Mucosa of rectum (tissue), 2 donors: ENCODE data around the gene MST1R.
"Not testable (repeated sequence)": the region's sequence is repeated elsewhere in the genome, so short reads cannot be mapped to it uniquely, and the experiment has no call there.

Experiments
- H3K27ac ChIP-seq, 2 donors: one replicate each; pipeline ENCODE4 v1.7.0; 2013; ENCODE audit warnings: inconsistent platforms in 2 of 2, low read depth in 2 of 2, low read length in 2 of 2
- H3K27me3 ChIP-seq, 2 donors: one replicate each; pipeline ENCODE4 v1.7.0; 2013; ENCODE audit warnings: low read length in 2 of 2; ENCODE audit not compliant: control insufficient read depth in 2 of 2, insufficient read depth in 2 of 2
- H3K36me3 ChIP-seq, 2 donors: one replicate each; pipeline ENCODE4 v1.7.0; 2013; ENCODE audit warnings: low read length in 2 of 2; ENCODE audit not compliant: control insufficient read depth in 2 of 2, insufficient read depth in 2 of 2
- H3K4me1 ChIP-seq, 2 donors: one replicate each; pipeline ENCODE4 v1.7.0; 2013; ENCODE audit warnings: low read length in 2 of 2, mild to moderate bottlenecking in 1 of 2; ENCODE audit not compliant: control insufficient read depth in 2 of 2, insufficient read depth in 2 of 2
- H3K4me3 ChIP-seq, 2 donors: one replicate each; pipeline ENCODE4 v1.7.0; 2013; ENCODE audit warnings: low read length in 2 of 2
- H3K9ac ChIP-seq, 2 donors: one replicate each; pipeline ENCODE4 v1.7.0; 2013; ENCODE audit warnings: low read length in 2 of 2, low read depth in 1 of 2, mild to moderate bottlenecking in 1 of 2
- H3K9me3 ChIP-seq, 2 donors: one replicate each; pipeline ENCODE4 v1.7.0; 2013; ENCODE audit warnings: low read length in 2 of 2; ENCODE audit not compliant: control insufficient read depth in 2 of 2
- donor health status: healthy.
- donor health status: Normal muscosa, but diverticular disease.

Gene MST1R

DNA sequence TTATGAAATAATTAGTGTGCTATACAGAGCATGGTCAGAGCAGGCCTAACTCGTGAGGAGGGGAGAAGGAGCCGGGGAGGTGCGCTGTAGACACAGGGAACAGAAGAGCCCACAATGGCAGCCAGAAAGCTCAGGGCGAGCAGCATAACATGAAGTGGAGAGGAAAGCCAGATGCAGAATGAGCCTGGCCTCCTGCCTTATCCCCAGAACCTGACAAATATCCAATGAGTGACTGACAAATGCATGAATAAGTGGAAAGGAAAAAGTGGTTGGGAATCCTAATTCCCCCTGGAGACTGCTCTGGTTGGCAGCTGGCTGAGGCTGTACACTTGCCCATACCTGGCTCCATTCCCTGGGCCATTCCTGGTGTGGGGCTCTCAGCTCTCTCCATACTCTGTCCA is 9.2 kb upstream of the MST1R start:
- H3K27me3 ChIP-seq, result no peaks in the 10 kb centered on the region
- H3K27ac ChIP-seq, result no peak overlapping the region
- peaks cover 5 to 14% of the 10 kb centered on the region in 2 donors for H3K36me3 ChIP-seq
- H3K4me3 ChIP-seq, result no peak overlapping the region
- H3K9me3 ChIP-seq, result no peaks in the 10 kb centered on the region
- peaks cover 0 to 2% of the 10 kb centered on the region in 2 donors for H3K4me1 ChIP-seq
- H3K9ac ChIP-seq, result no peak overlapping the region

- H3K27ac ChIP-seq, result no peak overlapping the region
- H3K36me3 ChIP-seq, result peaks cover 5 to 14% of the 10 kb centered on the region in 2 donors
- no peaks in the 10 kb centered on the region for H3K9me3 ChIP-seq
- H3K27me3 ChIP-seq, result no peaks in the 10 kb centered on the region
- H3K4me3 ChIP-seq, result no peak overlapping the region
- H3K4me1 ChIP-seq, result peaks cover 2 to 4% of the 10 kb centered on the region in 2 donors
- no peak overlapping the region for H3K9ac ChIP-seq
Measured at GRCh38 chr3:49911611-49912010, 7.9 kb upstream of the MST1R start.

GRCh38 chr3:49911124-49911420 is 7.4 kb upstream of the MST1R start:
- Histone ChIP-seq H3K9me3 (no peaks in the 10 kb centered on the region), H3K9ac (no peak overlapping the region), H3K4me1 (peaks cover 7 to 10% of the 10 kb centered on the region in 2 donors), H3K27me3 (no peaks in the 10 kb centered on the region), H3K4me3 (no peak overlapping the region), H3K36me3 (peaks cover 5 to 14% of the 10 kb centered on the region in 2 donors), H3K27ac (no peak overlapping the region)

GRCh38 chr3:49910409-49911123 is 6.9 kb upstream of the MST1R start:
- Histone ChIP-seq H3K27me3 (no peaks in the 10 kb centered on the region), H3K4me3 (no peak overlapping the region), H3K4me1 (peaks cover 12 to 14% of the 10 kb centered on the region in 2 donors), H3K9me3 (no peaks in the 10 kb centered on the region), H3K9ac (no peak overlapping the region), H3K36me3 (peaks cover 5 to 14% of the 10 kb centered on the region in 2 donors), H3K27ac (no peak overlapping the region)

- Histone ChIP-seq H3K4me3 (no peak overlapping the region), H3K4me1 (peaks cover 23 to 24% of the 10 kb centered on the region in 2 donors), H3K36me3 (peaks cover 5 to 14% of the 10 kb centered on the region in 2 donors), H3K9me3 (no peaks in the 10 kb centered on the region), H3K27ac (no peak overlapping the region), H3K9ac (no peak overlapping the region), H3K27me3 (no peaks in the 10 kb centered on the region)
Measured at GRCh38 chr3:49908373-49909199, 4.9 kb upstream of the MST1R start.

- Histone ChIP-seq H3K9me3 (no peaks in the 10 kb centered on the region), H3K9ac (peak overlapping the region; percentile 58 to 72), H3K36me3 (peaks cover 4 to 5% of the 10 kb centered on the region in 2 donors), H3K27me3 (no peaks in the 10 kb centered on the region), H3K4me3 (peak overlapping the region; percentile 55 to 71), H3K4me1 (peaks cover 40 to 44% of the 10 kb centered on the region in 2 donors), H3K27ac (peak overlapping the region; percentile 92 to 96)
Measured at GRCh38 chr3:49906073-49906743, 2.5 kb upstream of the MST1R start.

GRCh38 chr3:49904448-49904847 is 775 bp upstream of the MST1R start:
- not testable (repeated sequence) for H3K4me3 ChIP-seq, H3K9me3 ChIP-seq, H3K27me3 ChIP-seq, H3K36me3 ChIP-seq
- peak overlapping the region; percentile 24 to 92 for H3K9ac ChIP-seq
- H3K4me1 ChIP-seq, result peaks cover 53 to 58% of the 10 kb centered on the region in 2 donors
- H3K27ac ChIP-seq, result peak overlapping the region; percentile 82 to 92

- peak overlapping the region; percentile 75 to 92 for H3K9ac ChIP-seq
- H3K4me1 ChIP-seq, result peaks cover 59 to 69% of the 10 kb centered on the region in 2 donors
- peaks cover 7 to 11% of the 10 kb centered on the region in 2 donors for H3K36me3 ChIP-seq
- H3K27me3 ChIP-seq, result no peaks in the 10 kb centered on the region
- H3K27ac ChIP-seq, result peak overlapping the region; percentile 82 to 92
- peak overlapping the region; percentile 75 to 76 for H3K4me3 ChIP-seq
- H3K9me3 ChIP-seq, result no peaks in the 10 kb centered on the region
Measured at GRCh38 chr3:49902511-49903345, 945 bp downstream of the MST1R start.

DNA sequence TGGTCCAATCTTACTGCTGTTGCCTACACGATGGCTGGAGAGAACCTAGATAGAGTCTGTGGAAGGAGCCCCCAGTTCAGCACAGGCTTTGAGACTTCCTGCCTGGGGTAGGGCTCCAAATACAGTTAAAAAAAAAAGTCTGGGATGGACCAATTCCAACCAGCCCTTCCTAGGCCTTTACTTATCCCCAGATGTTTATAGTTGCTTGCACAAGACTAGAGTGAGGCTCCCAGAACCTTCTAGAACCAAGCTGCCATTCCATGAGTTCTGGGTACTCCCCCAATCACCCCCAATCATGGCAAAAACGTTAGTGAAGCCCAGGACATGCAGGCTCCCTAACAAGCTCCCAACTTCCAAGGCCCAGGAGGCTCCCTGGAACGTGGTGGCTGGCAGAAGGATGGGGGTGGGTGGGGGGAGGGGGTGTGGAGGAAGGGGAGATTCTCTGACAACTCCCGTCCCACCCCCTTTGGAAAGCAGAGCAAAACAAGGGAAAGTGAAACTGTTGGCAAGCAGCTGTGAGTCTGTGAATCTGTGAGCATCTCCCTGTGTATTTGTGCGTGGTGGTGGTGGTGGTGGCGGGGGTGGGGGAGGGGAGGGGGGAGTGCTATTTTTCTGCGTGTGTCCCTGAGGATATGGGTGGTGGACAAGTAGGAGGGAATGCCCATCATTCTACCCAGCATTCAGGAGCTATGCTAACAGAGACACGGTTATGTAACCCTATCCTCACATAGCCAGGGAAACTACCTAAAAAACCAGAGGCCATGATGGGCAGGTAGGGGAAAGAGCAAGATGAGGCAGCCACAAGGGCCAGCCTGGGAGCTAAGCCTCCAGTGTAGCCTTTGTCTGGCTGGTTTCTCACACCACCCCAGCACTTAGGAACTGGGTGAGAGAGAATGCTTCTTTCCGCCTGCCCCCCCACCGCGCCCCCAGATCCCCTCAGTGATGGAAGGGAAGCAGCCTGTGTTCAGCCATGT is 2.0 kb downstream of the MST1R start:
- peak overlapping the region; percentile 72 to 92 for H3K9ac ChIP-seq
- H3K27me3 ChIP-seq, result no peaks in the 10 kb centered on the region
- peaks cover 17 to 21% of the 10 kb centered on the region in 2 donors for H3K36me3 ChIP-seq
- H3K27ac ChIP-seq, result peak overlapping the region; percentile 97 to 98
- peaks cover 58 to 68% of the 10 kb centered on the region in 2 donors for H3K4me1 ChIP-seq
- peak overlapping the region; percentile 75 to 76 for H3K4me3 ChIP-seq
- no peaks in the 10 kb centered on the region for H3K9me3 ChIP-seq
